GM10847 (cell line): ENCODE data around the gene DNAH14.

Experiments used
- POLR2A ChIP-seq: IDR thresholded peaks from 2 replicates; pipeline ENCODE4 v1.6.1; 2011; ENCODE audit not compliant: insufficient read length; ENCODE audit errors: extremely low read depth

Gene DNAH14

DNA sequence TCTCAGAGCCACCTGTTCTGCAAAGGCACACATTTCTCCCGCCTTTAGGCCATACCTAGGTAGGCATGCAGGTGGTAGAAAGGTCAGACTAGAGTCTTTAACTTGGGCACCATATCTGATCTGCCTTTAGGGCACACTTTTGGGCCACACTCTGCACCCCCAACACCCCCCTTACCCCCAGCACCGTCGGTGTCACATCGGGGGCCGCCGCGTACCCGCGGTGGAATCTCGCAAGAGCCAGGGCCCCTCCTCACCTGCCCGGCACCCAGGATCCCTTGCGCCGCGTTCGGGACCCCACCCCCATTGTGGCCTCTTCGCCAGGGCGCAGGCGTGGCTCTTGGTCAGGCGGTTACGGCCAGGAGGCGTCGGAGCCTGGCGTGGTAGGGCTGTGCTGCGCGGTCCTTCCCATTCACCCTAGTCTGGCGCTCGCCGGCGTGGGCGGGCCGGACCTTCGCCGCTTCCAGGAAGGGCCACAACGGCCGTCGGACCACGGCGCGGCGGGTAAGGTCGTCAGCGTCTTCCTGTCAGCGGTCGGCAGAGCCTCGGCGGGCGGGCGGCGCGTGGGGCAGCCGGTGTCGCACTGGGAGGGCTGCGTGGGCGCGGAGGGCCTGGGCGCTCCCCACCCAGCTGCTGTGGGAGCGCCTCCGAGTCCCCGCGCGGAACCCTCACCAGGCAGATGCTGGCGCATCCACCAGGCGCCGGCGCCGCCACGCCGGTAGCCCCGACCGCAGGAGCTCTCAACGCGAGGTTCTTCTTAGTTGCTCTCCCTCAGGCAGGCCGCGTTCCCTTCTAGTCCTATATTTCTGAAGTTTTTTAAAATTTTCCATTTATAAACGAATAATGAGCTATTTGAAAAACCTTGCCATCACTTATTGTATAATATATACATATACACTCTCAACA lies at the start of gene DNAH14:
Gene DNAH14, plus strand, starts transcription at position 341 of the 903 bp plus-strand sequence. CDS start 23,028 bp downstream, outside the sequence.
- TF ChIP-seq POLR2A = no peak

DNA sequence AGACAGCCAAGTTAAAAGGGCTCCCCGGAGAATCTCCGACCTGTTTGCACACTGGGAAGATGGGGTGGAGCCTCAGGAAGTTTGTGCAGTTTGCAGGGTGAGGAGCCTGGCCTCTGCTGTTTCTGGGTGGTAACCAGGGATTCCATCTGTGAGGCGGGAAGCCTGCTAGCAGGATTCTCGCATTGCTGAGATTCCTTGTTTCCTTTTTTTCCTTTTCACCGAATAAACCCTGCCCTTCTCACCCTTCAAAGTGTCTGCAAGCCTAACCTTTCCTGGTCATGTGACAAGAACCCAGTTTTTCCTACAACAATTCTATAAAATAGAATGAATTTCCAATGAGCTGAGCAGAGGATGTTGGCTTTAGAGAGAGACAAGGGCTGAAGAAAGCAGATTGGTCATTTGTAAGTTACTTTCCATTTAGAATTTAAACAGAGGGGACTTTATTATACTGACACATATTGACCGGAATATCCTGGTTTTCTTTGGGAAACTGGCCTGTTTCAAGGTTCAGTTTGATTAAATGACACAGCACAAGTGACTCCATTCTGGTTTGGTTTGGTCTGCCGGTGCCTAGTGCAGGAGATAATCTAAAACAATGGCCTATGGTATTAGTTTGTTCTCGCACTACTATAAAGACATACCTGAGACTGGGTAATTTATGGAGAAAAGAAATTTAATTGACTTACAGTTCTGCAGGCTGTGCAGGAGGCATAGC lies 48.7 kb upstream of the DNAH14 start:
- TF ChIP-seq POLR2A = no peak

DNA sequence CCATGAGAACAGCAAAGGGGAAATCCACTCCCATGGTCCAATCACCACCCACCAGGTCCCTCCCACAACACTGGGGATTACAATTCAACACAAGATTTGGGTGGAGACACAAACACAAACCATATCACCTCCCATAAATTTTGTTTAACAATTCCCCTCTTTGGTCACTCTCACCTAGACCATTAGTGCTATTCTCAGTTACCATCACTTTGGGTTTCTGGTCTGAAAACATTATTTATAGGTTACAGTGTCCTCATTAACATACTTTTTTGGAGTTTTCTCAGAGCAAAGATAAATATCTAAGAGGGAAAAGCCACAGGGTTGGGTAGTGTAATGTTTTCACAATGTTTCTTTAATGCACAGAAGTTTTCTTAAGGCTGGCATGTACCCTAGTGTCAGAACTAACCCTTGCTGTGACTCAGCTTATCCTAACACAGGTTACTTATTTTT lies 47.7 kb upstream of the DNAH14 start:
- TF ChIP-seq POLR2A = no peak

DNA sequence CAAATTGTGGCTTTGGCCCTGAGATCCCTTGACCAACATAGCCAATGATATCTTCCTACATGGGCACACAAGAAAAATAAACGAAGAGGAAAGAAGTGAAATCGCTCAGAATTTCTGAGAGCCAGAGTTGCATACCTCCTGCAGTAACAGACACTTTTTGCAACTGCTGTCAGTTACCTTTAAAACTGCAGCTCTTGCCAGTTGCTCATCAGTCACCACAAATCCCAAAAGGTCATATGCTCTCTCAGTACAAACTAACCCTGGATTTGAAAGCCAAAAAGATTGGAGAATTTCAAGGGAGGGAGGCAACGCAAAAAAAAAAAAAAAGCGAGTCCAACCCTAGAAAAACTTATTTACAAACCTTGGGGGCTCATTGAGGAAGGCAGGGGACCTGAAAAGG lies 47.2 kb upstream of the DNAH14 start:
- TF ChIP-seq POLR2A = no peak

DNA sequence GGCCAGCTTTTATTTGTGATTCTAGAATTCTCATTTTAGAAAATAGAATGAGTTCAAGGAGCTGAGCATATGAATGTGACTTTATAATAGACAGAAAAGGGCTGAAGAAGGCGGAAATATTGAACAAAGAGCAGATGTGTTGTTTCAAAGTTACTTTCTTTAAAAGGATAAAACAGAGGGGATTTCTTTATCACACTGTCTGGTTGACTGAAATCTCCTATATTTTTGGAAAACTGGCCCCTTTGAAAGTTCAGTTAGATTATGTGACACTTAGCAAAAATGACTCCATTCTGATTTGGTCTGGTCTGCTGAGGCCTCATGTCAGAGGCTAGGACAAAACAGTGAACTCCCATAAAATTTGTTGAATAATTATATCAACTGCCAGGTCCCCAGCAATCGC lies 46.4 kb upstream of the DNAH14 start:
- no peak for TF ChIP-seq POLR2A

DNA sequence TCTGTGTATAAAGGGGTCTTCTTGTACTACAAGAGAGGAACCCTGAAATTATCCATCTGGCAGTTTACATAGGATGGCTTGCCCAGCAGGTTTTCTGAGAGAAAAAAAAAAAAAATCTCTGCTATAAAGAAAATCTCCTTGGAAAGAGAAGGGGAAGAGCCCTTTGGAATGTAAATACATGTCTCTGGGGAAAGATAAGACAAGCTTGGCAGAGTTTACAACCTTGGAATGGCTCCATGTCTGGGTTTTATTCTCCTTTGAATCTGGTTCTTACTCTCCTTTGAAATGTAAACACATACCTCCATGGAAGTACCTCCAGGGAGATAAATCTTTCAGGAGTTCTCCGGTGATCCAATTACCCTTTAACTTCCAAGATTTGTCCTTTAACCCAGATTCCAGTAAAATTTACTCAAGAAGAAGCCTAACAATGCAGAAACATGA lies 45.1 kb upstream of the DNAH14 start:
- TF ChIP-seq POLR2A = no peak

DNA sequence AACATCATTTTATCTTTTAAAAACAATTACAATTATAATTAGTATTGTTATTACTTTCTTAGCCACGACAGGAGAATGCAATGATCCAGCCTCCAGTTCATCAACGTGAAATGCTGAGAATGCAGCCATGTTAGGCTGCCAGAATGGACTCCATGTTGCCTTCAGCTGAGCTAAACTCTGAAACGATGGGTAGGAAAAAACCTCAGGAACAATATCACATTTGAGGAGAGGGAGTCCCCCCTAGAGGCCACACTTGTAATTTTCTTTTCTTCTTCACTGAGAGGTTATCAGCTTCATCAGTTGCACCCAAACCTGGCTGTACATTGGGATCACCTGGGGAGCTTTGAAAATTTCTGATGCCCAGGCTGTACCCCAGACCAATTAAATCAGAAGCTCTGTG lies 34.6 kb upstream of the DNAH14 start:
- no peak for TF ChIP-seq POLR2A

DNA sequence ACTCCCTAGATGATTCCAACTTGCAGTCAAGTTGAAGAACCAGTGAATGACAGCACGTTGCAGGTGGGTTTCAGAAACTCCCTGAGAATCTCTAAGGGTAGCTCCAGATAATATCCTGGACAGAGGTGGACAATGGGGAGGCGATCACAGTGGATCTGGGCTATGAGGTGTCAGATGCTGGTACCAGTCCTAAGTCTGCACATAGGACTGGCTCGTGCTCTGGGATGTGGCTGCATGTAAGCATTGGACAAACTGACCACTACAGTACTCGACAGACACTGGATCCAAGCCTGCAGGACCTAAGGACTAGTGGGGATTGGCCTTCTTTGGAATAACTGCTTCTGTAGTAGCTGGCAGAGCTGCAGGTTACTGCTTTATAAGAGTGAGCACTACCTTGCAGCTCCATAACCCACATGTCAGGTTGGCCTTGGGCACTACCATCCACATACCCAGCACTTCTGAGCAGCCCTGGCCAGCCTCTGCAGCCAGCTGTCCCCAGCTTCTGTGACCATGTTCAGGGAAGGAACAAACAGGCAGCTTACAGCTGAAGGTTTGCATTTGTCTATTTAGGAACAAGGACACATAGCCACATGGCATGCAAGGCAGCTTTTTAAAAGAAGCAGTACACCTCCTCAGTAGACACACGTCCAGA lies 33.2 kb upstream of the DNAH14 start:
- TF ChIP-seq POLR2A = no peak

DNA sequence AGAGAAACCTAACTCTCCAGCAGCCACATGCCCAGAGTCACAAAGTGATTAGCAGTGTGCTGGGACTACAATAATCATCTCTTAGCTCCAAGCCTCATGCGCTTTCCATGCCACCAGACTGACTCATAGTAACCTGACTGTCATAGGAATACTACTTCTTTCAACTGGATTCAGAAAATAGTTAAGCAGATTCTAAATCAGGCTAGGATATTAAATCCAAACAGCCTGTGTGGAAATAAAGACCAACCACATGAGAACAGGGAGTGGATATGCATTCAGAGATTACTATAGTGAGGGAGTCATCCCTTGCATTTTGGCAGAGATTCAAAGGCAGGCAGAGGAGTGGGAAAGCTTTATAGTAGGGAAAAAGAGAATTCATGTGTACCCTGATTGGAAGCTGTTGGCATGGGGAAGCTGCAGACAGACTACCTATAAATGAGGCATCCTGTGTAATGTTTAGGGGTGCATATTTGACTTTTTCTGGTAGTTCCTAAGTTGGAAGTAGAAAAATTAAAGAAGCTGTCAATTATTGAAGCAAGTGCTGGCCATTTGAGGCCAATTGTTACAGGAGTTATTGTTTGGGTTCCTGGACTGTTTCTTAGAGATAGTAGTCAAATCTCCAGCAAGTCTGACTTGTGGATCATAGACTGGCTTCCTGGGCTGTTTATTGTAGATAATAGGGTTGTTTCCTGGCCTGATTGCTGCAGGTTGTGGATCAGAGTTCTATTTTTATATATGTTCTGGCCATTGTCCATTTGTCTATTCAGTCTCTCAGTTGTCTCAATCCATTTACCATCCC lies 31.7 kb upstream of the DNAH14 start:
- TF ChIP-seq POLR2A = no peak

DNA sequence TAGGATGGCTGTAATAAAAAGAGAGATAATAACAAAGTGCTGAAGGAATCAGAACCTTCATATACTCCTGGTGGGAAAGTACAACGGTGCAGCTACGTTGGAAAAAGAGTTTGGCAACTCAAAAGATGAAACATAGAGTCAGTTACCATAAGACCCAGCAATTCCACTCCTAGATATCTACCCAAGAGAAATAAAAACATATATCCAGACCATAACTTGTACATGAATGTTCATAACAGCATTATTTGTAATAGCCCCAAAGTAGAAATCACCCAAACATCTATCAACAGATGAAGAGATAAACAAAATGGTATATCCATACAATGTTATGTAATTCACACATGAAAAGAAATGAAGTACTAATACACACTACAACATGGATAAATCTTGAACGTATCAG lies 30.5 kb upstream of the DNAH14 start:
- TF ChIP-seq POLR2A = no peak

DNA sequence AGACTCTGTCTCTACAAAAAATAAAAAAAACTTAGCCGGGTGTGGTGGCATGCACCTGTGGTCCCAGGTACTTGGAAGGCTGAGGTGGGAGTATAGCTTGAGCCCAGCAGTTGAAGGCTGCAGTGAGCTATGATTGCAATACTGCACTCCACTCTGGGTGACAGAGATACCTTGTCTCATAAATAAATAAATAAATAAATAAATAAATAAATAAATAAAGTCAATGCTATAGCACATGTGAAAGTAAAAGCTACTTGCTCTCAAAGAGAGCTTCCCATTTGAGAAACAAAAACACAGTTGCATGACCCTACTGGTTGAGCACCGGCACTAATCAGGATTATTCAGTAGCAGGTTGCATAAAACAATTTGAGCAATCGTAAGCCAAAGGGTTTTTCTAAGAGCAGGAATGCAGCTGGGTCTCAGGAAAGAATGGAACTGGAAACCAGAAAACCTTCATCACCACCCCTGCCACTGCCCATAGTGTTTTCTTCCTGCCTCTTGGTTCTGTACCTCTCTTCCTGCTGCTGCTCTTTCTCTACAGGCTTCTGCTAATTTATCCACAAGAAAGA lies 29.3 kb upstream of the DNAH14 start:
- TF ChIP-seq POLR2A = no peak

DNA sequence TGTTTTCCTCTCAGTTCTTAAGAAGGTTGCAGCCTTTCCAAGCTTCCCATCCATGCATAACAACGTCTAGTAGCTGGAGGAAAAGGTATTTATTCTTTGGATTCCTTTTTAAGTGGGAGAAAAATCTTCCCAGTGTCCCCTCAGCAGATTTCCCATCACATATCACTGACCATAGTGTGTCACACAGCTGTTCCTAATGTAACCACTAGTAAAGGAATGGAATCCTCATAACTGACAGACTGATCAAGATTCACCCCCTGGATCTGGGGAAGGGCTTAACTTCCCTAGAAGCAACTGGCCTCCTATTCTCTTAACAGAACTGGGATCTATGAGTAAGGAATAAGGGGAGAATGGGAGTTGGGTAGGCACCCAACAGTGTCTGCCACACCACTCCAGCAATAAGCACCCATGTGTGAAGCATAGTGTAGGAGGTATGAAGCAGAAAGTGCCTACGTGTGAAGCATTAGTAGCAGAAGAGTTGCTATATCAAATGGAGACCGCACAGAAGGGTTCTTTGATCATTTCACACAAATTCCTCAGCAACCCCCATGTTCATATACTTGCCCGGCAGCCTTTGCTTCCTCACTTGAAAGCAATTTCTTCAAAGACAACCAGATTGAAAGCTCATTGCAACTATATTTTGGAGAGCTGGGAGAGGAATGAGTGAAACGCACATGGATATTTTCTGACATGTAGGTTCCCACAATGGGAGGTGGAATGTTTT lies 28.2 kb upstream of the DNAH14 start:
- TF ChIP-seq POLR2A = no peak

DNA sequence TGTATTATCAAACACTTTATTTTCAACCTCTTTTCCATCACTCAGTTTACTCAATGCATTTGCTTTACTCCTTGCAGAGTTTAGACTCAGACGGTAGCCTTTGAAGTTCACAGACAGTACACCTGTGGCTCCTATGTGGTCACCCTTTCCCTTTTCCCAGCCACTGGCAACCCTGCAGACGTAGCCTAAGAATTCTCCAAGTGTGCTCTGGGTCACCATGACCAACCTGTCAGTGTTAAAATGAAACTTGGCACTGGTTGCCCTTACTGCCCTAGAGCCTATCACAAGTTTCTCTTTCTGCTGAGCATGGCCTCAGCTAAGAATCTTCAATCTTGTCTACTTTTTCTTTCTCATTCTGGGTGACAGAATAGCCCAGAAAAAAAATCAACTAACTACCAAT lies 25.5 kb upstream of the DNAH14 start:
- no peak for TF ChIP-seq POLR2A

DNA sequence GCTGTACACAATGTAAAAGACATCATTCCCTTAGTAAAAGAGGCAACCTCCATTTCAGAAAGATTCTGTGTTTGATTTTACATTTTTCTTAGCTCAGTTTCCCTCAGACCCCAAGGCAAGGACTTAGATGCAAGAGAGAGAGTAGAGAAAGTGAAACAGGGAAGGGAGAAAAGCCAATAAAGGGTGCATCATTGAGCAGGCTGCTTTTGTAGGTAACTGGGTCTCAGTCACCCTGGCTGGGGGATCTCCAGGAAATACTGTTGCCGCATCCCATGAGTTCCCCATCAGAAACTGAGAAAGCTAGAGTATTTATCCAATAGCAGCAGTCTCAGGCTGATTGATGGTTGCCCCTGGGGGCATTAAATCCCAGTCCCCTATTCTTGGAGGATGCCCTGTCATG lies 23.1 kb upstream of the DNAH14 start:
- TF ChIP-seq POLR2A = no peak
